Stromal cell of bone marrow (primary cell): ENCODE data around the gene INO80E.
A peak's percentile ranks its signal among the peaks of the same experiment; 100 is the strongest.
"Not testable (repeated sequence)": the region's sequence is repeated elsewhere in the genome, so short reads cannot be mapped to it uniquely, and the experiment has no call there.

ENCODE experiments used
- DNase-seq: peaks from one replicate; pipeline ENCODE4 v3.0.0-alpha.2; 2012; ENCODE audit warnings: low read depth

The INO80E gene

GRCh38 chr16:29995911-29996765 lies at the start of gene INO80E:
Gene INO80E (plus strand): TSS chr16:29996241. CDS start chr16:29996311, 70 bp downstream.
- DNase-seq = peak; percentile 82

- DNase-seq = no peak
Observed at GRCh38 chr16:29947897-29948296, 48.1 kb upstream of the INO80E start.

GRCh38 chr16:29950806-29951461 lies 45.1 kb upstream of the INO80E start:
- no peak for DNase-seq

- no peak for DNase-seq
Observed at GRCh38 chr16:29951625-29952365, 44.2 kb upstream of the INO80E start.

- no peak for DNase-seq
Observed at GRCh38 chr16:29958756-29959155, 37.3 kb upstream of the INO80E start.

- DNase-seq = no peak
Observed at GRCh38 chr16:29959293-29959692, 36.7 kb upstream of the INO80E start.

GRCh38 chr16:29959821-29960220 lies 36.2 kb upstream of the INO80E start:
- not testable (repeated sequence) for DNase-seq

- DNase-seq = no peak
Observed at GRCh38 chr16:29961127-29961478, 34.9 kb upstream of the INO80E start.

- DNase-seq = peak; percentile 75
Observed at GRCh38 chr16:29961479-29962343, 34.3 kb upstream of the INO80E start, which contains the start of gene TMEM219. Gene TMEM219 (plus strand): TSS chr16:29962079. CDS start chr16:29963144, 1,065 bp downstream.

- peak; percentile 15 for DNase-seq
Observed at GRCh38 chr16:29962344-29962994, 33.6 kb upstream of the INO80E start.

GRCh38 chr16:29963021-29963743 lies 32.9 kb upstream of the INO80E start:
- no peak for DNase-seq

GRCh38 chr16:29968205-29968604 lies 27.8 kb upstream of the INO80E start:
- DNase-seq = no peak

GRCh38 chr16:29971304-29971703 lies 24.7 kb upstream of the INO80E start:
- DNase-seq = no peak

- DNase-seq = no peak
Observed at GRCh38 chr16:29972500-29972899, 23.5 kb upstream of the INO80E start.

- DNase-seq = no peak
Observed at GRCh38 chr16:29972992-29973383, 23.1 kb upstream of the INO80E start.

GRCh38 chr16:29973384-29974246 lies 22.4 kb upstream of the INO80E start, which contains the start of gene TAOK2:
Gene TAOK2 (plus strand): TSS chr16:29973868. CDS start chr16:29977773, 3,905 bp downstream.
- DNase-seq = peak; percentile 97

- DNase-seq = no peak
Observed at GRCh38 chr16:29974291-29975133, 21.5 kb upstream of the INO80E start.

GRCh38 chr16:29975134-29975538 lies 20.9 kb upstream of the INO80E start:
- DNase-seq = no peak
